CD4-positive, alpha-beta T cell treated with Interleukin-4 for 1 hour (primary cell): ENCODE measurements around the gene MED12L.

Experiments used
- DNase-seq, 2 donors: peaks; one replicate each; pipeline ENCODE4 v3.0.0-alpha.2; 2020 to 2022

The MED12L gene

DNA sequence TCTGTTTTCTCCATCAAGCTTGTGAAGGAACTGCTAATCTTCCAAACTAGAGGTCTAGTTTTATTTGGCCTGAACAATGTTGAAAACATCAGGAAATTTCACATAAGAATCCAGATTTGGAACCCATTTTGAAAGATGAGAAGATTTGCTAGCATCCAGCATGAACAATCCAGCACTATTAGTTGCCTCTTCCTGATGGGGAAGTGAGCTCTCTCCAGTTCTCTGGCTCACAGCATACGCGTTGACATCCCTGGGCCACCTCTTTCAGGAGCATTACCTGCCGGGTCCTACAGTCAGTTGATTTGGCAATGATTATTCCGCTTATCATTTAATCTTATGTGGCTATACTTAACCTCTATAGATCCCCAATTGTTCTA lies 220.3 kb downstream of the MED12L start:
- no peak for DNase-seq

DNA sequence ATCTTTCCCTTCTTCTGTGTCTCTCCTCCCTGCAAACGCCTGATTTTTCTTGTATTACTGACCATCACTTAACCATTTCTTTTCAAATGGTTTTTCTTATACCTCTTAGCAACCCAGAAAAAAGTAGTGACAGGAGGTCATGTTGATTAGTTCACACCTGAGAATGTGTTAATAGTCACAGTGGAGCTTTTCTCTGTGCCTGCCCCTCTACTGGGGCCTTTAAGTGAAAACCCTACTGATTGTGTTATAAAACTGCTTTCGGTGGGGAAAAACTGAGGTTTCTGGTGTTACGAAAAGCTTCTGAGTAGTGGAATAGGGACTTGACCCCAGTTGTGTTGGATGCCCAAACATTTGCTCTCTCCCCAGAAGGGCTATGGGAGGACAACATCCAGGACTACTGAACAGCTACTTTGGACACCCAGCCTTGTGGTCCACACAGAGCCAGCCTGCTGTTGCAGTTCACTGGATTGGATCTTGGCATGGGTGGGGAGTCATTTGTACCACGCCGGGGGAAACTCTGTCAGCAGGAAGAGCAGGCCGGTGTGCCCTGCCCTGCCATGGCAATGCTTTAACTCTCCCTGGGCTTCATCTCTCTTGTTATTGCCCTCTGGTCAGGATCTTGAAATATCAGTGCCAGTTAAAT lies 220.8 kb downstream of the MED12L start:
- DNase-seq: no peak

GRCh38 chr3:151307131-151307530 lies 221.7 kb downstream of the MED12L start:
- DNase-seq: no peak

GRCh38 chr3:151307583-151308488 lies 222.4 kb downstream of the MED12L start:
- DNase-seq: no peak

DNA sequence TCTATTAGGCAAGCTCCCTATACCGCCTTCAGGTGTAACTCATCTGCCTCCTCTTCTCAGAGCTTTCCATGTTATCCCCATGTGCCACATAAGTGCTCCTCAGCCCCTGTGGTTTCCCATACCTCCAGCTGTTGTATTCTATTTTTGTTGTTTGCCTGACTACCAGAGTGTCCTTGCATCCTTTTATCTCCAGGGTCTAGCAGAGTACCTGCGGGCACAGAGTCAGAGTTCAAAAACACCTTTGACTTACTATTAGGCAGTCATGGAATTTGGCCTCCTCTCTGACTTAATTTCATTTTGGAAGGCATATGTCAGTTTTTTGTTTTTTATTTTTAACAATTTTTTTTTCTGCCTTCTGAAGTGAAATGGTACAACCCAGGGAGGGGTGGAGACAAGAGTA lies 224.1 kb downstream of the MED12L start:
- DNase-seq: no peak

DNA sequence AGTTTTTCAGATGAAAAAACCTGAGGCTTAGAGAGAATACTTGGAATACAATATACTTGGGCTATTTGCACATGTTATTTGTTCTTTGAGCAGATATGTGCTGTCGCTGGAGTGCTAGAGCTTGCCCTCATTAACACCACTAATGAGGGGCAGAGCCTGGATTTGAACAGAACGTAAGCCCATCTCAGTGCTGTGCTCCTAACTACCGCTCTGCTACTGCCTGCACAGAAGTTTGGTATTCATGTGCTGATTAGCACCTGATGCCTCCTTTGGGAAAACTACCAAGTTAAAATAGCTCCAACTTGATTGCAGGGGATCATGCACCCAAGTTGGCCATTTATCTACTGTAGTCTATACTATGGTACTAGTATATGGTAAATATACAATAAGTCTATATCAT lies 227.5 kb downstream of the MED12L start:
- DNase-seq: no peak

GRCh38 chr3:151314137-151314536 lies 228.7 kb downstream of the MED12L start:
- DNase-seq: no peak

DNA sequence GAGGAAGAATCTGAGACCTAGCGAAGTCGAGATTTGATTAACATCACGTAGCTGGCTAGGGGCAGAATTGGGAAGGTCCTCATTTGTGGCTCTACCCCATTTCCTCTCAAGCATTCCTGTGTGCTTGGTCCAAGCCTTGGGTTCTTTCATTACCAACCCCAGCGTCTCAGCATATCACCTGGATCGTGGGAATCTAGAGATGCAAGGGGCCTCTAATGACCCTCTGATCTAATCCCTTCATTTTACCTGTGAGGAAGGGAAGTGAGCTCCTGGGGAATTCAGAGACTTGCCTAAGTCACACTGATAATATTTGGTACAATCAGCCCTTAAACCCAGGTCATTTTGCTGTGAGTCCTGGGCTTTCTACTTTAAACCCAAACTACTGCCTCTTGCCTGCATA lies 229.1 kb downstream of the MED12L start:
- DNase-seq: no peak

- no peak for DNase-seq
These were observed 229.7 kb downstream of the MED12L start for GRCh38 chr3:151315136-151315535.

GRCh38 chr3:151315846-151316245 lies 230.4 kb downstream of the MED12L start:
- DNase-seq: no peak

- no peak for DNase-seq
These were observed 231.0 kb downstream of the MED12L start, which contains the start of gene GPR87 for GRCh38 chr3:151316267-151316991. GPR87 (minus strand) TSS chr3:151316820; CDS start chr3:151300100, 16,720 bp downstream.

DNA sequence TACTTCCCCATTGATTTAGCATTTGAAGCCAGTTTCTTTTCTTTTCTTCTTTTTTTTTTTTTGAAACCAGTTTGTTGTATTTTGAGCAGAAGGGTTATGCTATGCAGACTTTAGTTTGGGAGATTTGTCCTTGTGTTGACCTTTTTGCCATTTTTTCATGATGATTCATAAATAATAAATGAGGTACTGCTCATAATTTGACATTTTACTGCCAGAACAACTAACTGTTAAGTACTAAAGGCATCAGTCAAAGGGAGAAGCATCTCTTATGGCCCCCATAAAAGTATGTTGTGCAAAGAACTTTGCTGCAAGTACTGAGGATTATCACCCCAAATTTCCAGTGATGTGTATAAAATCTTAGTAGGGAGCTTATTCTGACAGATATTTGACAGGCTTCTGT lies 232.8 kb downstream of the MED12L start:
- no peak for DNase-seq

- DNase-seq: no peak
These were observed 233.5 kb downstream of the MED12L start for GRCh38 chr3:151318991-151319390.

GRCh38 chr3:151319628-151320027 lies 234.2 kb downstream of the MED12L start:
- DNase-seq: no peak

GRCh38 chr3:151320131-151320530 lies 234.7 kb downstream of the MED12L start:
- no peak for DNase-seq

GRCh38 chr3:151321526-151321925 lies 236.1 kb downstream of the MED12L start:
- DNase-seq: no peak

- DNase-seq: no peak
These were observed 237.0 kb downstream of the MED12L start for GRCh38 chr3:151322511-151322910.

DNA sequence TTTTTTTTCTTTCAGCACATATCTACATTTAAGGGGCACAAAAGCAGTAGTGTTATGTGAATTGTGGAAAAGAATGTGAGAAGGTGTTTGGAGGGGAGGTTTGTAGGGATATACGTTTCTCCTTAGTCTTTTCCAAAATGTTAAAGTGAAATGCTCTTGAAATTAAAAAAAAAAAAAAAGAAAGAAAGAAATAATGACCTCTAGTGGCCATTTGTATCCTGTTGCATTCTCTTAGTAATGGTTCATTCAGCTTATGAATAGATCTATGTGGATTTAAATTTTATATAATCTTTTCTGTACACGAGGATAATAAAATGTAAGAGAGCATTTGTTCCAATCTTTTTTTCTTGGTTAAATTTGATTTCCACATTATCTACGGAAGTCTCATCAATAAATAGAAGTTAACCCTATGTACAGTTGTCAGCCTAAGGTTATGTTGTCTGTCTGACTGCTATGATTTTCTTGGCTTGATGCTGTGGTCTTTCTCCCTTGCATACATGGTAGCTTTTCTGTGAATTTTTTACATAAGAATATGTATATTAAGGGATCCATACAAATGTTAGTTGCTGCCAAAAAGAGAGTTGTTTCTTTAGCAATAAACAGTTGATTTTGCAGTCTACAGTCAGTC lies 242.2 kb downstream of the MED12L start:
- DNase-seq: no peak

DNA sequence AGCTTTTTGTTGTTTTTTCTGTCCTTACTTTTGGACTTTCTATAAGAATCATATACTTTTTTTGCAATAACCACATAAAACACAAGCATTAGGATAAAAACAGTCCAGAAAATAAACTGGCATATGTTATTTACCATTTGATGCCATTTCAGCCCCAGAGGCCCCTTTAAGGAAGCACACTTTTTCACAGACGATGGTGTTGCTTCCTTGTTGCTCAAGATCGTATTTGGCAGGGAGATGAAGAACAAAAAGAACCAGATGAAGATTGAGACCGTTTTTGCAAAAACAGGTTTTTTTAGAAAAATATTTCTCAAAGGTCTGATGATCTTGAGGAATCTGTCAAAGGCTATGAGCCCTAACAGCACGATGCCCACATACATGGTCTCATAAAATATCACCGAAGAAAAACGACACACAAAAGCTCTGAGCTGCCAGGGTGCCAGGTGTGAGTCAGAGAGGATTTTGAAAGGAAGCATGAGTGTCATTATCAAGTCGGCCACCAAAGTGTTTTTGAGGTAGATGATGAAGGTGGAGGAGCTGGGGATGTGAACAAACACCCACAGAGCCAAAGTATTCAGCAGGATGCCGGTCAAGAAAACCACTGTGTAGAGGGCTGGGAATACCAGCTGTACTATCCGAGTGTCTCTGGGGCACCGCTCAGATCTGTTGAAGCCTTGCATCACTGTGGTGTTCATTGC lies 243.0 kb downstream of the MED12L start:
- DNase-seq: peak; percentile 16 to 23

- no peak for DNase-seq
These were observed 243.9 kb downstream of the MED12L start, which contains the start of gene P2RY13 for GRCh38 chr3:151329363-151329762. P2RY13 (minus strand) TSS chr3:151329549; CDS start chr3:151329528, 21 bp downstream.

DNA sequence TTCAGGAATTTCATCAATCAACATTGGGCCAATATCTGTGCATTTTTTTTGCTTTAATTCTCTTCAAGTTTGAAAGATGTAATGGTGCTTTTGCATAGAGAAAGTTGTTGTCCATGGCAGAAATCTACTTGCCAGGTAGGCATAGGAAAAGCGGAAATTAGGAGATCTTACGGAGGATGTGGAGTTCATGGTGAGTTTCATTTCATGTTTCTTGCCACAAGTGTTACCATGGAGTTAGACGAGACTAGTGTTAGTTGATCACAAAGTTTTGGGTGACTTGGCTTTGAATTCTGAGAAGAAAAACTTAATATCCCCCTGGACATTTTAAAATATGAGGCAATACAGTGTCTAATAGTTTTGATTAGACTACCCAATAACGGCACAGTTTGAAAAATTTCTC lies 244.9 kb downstream of the MED12L start:
- no peak for DNase-seq

DNA sequence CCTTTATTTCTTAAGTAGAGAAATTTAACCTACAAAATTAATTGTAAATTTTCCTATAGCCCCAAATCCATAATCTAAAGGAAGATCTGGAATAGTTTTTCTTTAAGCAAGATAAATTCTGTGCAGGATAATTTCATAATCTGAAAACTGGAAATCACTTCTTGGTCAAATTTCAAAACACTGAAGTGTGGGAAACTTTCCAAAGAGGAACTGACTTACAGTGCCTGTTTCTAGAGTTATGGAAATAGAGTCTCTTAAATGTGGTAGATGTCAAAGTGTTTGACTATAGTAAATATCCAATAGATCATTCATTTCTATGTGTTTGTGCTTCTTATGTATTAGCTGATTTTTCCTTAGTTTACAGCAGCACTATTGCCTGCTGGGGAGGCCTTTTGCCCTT lies 245.4 kb downstream of the MED12L start:
- DNase-seq: no peak
